Activated T-helper 1 cell treated with anti-CD3 and anti-CD28 coated beads, Interleukin-2, amount 50 U/mL, for 16 hours (primary cell): ENCODE results near the gene ZNF214.

Experiments used
- DNase-seq, 2 donors: peaks; one replicate each; pipeline ENCODE4 v3.0.0-alpha.2; 2020; ENCODE audit warnings: low read depth in 1 of 2, low spot score in 1 of 2

ZNF214 gene

GRCh38 chr11:7020183-7020917, at the start of gene ZNF214, which contains the start of gene NLRP14:
TSS of gene ZNF214 (minus strand) at chr11:7020346. CDS start at chr11:7002835, 17,511 bp downstream.
TSS of gene NLRP14 (plus strand) at chr11:7020479. CDS start at chr11:7038587, 18,108 bp downstream.
- DNase-seq, result no peak

- no peak for DNase-seq
These were observed 42.4 kb upstream of the ZNF214 start for GRCh38 chr11:7062534-7062933.

GRCh38 chr11:7060868-7061267, 40.7 kb upstream of the ZNF214 start:
- no peak for DNase-seq

- no peak for DNase-seq
These were observed 37.5 kb upstream of the ZNF214 start for GRCh38 chr11:7057641-7058040.

GRCh38 chr11:7056828-7057513, 36.8 kb upstream of the ZNF214 start:
- DNase-seq, result no peak

GRCh38 chr11:7050191-7050590, 30.0 kb upstream of the ZNF214 start:
- no peak for DNase-seq

- DNase-seq, result no peak
These were observed 26.5 kb upstream of the ZNF214 start for GRCh38 chr11:7046474-7047175.

GRCh38 chr11:7034019-7034418, 13.9 kb upstream of the ZNF214 start:
- no peak for DNase-seq

GRCh38 chr11:7032692-7033091, 12.5 kb upstream of the ZNF214 start:
- DNase-seq, result no peak

GRCh38 chr11:7031471-7031871, 11.3 kb upstream of the ZNF214 start:
- DNase-seq, result no peak

- DNase-seq, result no peak
These were observed 10.7 kb upstream of the ZNF214 start for GRCh38 chr11:7030836-7031235.

- no peak for DNase-seq
These were observed 8.0 kb upstream of the ZNF214 start for GRCh38 chr11:7028141-7028540.

- DNase-seq, result no peak
These were observed 1.2 kb upstream of the ZNF214 start for GRCh38 chr11:7021318-7021717.

GRCh38 chr11:7019500-7020182, 505 bp downstream of the ZNF214 start:
- DNase-seq, result no peak

- DNase-seq, result no peak
These were observed 4.1 kb downstream of the ZNF214 start for GRCh38 chr11:7016011-7016410.

GRCh38 chr11:7014118-7014517, 6.0 kb downstream of the ZNF214 start:
- DNase-seq, result no peak

- no peak for DNase-seq
These were observed 15.7 kb downstream of the ZNF214 start for GRCh38 chr11:7004482-7004881.

GRCh38 chr11:6995703-6996102, 24.4 kb downstream of the ZNF214 start:
- no peak for DNase-seq

GRCh38 chr11:6992457-6993417, 27.4 kb downstream of the ZNF214 start:
- no peak for DNase-seq

- no peak for DNase-seq
These were observed 28.1 kb downstream of the ZNF214 start for GRCh38 chr11:6992026-6992425.
